PFSK-1 (cell line): ENCODE data around the gene EHBP1L1.

Experiments
- FOXP2 ChIP-seq: optimal IDR thresholded peaks from 2 replicates; pipeline ENCODE3; 2011; ENCODE audit warnings: borderline replicate concordance, control low read depth, inconsistent platforms; ENCODE audit not compliant: insufficient read depth; ENCODE audit errors: extremely low read length, extremely low read depth
- POLR2AphosphoS5 ChIP-seq: IDR thresholded peaks from 2 replicates; pipeline ENCODE4 v1.6.1; 2012; ENCODE audit warnings: low read depth, mild to moderate bottlenecking, control low read depth, low read length, moderate library complexity
- REST ChIP-seq, 2 experiments: IDR thresholded peaks; 2 replicates each; pipeline versions ENCODE4 v1.6.1 to v1.8.0; 2011 to 2012; ENCODE audit warnings: low read depth in 2 of 2, low read length in 2 of 2, control low read depth in 1 of 2, inconsistent platforms in 1 of 2, mild to moderate bottlenecking in 1 of 2, moderate library complexity in 1 of 2; ENCODE audit not compliant: insufficient read depth in 1 of 2
- SIN3A ChIP-seq: IDR thresholded peaks from 2 replicates; pipeline ENCODE4 v1.6.1; 2012; ENCODE audit warnings: mild to moderate bottlenecking, low read length, moderate library complexity, borderline replicate concordance; ENCODE audit not compliant: insufficient read depth
- TAF1 ChIP-seq: IDR thresholded peaks from 2 replicates; pipeline ENCODE4 v1.6.1; 2012; ENCODE audit warnings: low read length, control low read depth, borderline replicate concordance; ENCODE audit not compliant: insufficient read depth

EHBP1L1 gene

GRCh38 chr11:65592858-65593517 lies 17.1 kb downstream of the EHBP1L1 start:
- TF ChIP-seq POLR2AphosphoS5: no peak
- no peak for TF ChIP-seq SIN3A
- no peak for TF ChIP-seq TAF1
- TF ChIP-seq REST (IDR thresholded peaks at IDR 0.05; ENCODE audit: insufficient read depth in 1 of 2, low read depth in 2 of 2, low read length in 2 of 2): no peak
- no peak for TF ChIP-seq FOXP2

- TF ChIP-seq FOXP2: no peak
- TF ChIP-seq POLR2AphosphoS5: no peak
- TF ChIP-seq SIN3A: no peak
- TF ChIP-seq TAF1: no peak
- no peak for TF ChIP-seq REST (IDR thresholded peaks at IDR 0.05; ENCODE audit: insufficient read depth in 1 of 2, low read depth in 2 of 2, low read length in 2 of 2)
These were observed 17.9 kb downstream of the EHBP1L1 start for GRCh38 chr11:65593518-65594414.

- TF ChIP-seq POLR2AphosphoS5: no peak
- TF ChIP-seq REST (IDR thresholded peaks at IDR 0.05; ENCODE audit: insufficient read depth in 1 of 2, low read depth in 2 of 2, low read length in 2 of 2): no peak
- TF ChIP-seq SIN3A: no peak
- TF ChIP-seq TAF1: no peak
- TF ChIP-seq FOXP2: no peak
These were observed 19.3 kb downstream of the EHBP1L1 start for GRCh38 chr11:65595131-65595530.

- TF ChIP-seq SIN3A: no peak
- no peak for TF ChIP-seq FOXP2
- no peak for TF ChIP-seq POLR2AphosphoS5
- TF ChIP-seq TAF1: no peak
These were observed 19.9 kb downstream of the EHBP1L1 start, which contains the start of gene KCNK7 for GRCh38 chr11:65595543-65596281. Gene KCNK7, minus strand, starts transcription at chr11:65595800. Its CDS starts 28 bp downstream, at chr11:65595772.

- no peak for TF ChIP-seq FOXP2
- no peak for TF ChIP-seq TAF1
These were observed 20.7 kb downstream of the EHBP1L1 start for GRCh38 chr11:65596520-65596919.
